ENCODE measurements around the gene ASF1B.

The ASF1B gene

GRCh38 chr19:14116525-14116917 lies 19.9 kb downstream of the ASF1B start:
- TF ChIP-seq, protein P1, sequence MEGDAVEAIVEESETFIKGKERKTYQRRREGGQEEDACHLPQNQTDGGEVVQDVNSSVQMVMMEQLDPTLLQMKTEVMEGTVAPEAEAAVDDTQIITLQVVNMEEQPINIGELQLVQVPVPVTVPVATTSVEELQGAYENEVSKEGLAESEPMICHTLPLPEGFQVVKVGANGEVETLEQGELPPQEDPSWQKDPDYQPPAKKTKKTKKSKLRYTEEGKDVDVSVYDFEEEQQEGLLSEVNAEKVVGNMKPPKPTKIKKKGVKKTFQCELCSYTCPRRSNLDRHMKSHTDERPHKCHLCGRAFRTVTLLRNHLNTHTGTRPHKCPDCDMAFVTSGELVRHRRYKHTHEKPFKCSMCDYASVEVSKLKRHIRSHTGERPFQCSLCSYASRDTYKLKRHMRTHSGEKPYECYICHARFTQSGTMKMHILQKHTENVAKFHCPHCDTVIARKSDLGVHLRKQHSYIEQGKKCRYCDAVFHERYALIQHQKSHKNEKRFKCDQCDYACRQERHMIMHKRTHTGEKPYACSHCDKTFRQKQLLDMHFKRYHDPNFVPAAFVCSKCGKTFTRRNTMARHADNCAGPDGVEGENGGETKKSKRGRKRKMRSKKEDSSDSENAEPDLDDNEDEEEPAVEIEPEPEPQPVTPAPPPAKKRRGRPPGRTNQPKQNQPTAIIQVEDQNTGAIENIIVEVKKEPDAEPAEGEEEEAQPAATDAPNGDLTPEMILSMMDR (IDR thresholded peaks at IDR 0.05; ENCODE audit: control insufficient read depth, insufficient read depth, low read depth, low read length, missing control alignments), result no peak
- H3K4me3 ChIP-seq (ENCODE audit: control insufficient read depth, low read depth, low read length), result peak overlapping the region; percentile 85
- no peak for DNase-seq (ENCODE audit: low read depth)

DNA sequence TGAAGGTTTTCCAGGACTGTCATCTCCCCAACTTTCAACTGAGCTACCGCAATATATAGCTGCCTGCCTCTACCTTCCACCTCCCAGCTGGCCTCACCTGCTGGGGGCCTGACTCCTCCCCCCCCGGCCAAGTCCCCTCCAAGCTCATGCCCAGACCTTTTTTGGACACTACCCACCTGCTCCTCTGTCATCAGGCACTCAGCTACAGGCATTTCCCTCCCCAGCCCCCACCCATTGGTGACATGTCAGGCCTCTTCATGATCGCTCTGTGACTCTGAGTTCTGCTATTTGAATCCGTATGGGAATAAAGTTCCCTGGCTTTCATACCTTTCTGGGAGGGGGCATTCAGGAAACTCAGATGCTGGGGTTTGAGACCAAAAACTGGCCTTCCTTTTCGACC lies 20.6 kb downstream of the ASF1B start:
- no peak overlapping the region for H3K4me3 ChIP-seq (ENCODE audit: control insufficient read depth, low read depth, low read length)
- TF ChIP-seq, protein P1 (IDR thresholded peaks at IDR 0.05; ENCODE audit: control insufficient read depth, insufficient read depth, low read depth, low read length, missing control alignments), result no peak
- no peak for DNase-seq (ENCODE audit: low read depth)

DNA sequence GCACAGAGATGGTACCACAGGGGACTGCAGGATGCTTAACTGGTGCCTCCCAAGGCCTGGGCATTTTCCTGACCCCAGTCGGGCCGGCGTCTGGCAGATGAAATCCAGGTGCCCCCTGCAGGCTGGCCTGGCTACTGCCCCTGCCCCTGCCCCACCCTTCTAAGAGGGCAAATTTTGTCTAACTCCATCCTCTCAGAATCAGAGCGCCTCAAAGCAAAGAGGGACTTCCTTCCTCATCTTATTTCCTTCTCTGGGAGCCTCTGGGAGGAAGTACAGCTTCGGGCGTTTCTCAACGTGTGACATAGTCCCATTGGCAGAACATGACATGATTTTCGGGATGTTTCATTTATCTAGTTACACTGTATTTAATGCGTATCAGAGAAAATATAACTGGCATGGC lies 21.5 kb downstream of the ASF1B start:
- DNase-seq (ENCODE audit: low read depth), result no peak
- no peak overlapping the region for H3K4me3 ChIP-seq (ENCODE audit: control insufficient read depth, low read depth, low read length)
- TF ChIP-seq, protein P1 (IDR thresholded peaks at IDR 0.05; ENCODE audit: control insufficient read depth, insufficient read depth, low read depth, low read length, missing control alignments), result peak; percentile 44

- DNase-seq (ENCODE audit: low read depth), result no peak
- TF ChIP-seq, protein P1 (IDR thresholded peaks at IDR 0.05; ENCODE audit: control insufficient read depth, insufficient read depth, low read depth, low read length, missing control alignments), result no peak
- H3K4me3 ChIP-seq (ENCODE audit: control insufficient read depth, low read depth, low read length), result no peak overlapping the region
These were observed 21.9 kb downstream of the ASF1B start for GRCh38 chr19:14114439-14114838.

GRCh38 chr19:14113762-14114414 lies 22.5 kb downstream of the ASF1B start:
- H3K4me3 ChIP-seq (ENCODE audit: control insufficient read depth, low read depth, low read length), result no peak overlapping the region
- TF ChIP-seq, protein P1 (IDR thresholded peaks at IDR 0.05; ENCODE audit: control insufficient read depth, insufficient read depth, low read depth, low read length, missing control alignments), result peak; percentile 26
- DNase-seq (ENCODE audit: low read depth), result no peak

- H3K4me3 ChIP-seq (ENCODE audit: control insufficient read depth, low read depth, low read length), result no peak overlapping the region
- DNase-seq (ENCODE audit: low read depth), result no peak
- TF ChIP-seq, protein P1 (IDR thresholded peaks at IDR 0.05; ENCODE audit: control insufficient read depth, insufficient read depth, low read depth, low read length, missing control alignments), result no peak
These were observed 23.5 kb downstream of the ASF1B start for GRCh38 chr19:14112809-14113385.

All from AG09309 (cell line).